Fibroblast of skin of left quadriceps (primary cell): ENCODE measurements around the gene P4HA2.

Experiments used
- DNase-seq, 2 experiments: peaks; one replicate each; pipeline ENCODE4 v3.0.0-alpha.2; 2013; ENCODE audit warnings: low read depth in 2 of 2

P4HA2 gene

GRCh38 chr5:132227485-132228240 is at the start of gene P4HA2:
Gene P4HA2 (minus strand): TSS chr5:132227853. CDS start chr5:132218626, 9,227 bp downstream.
- DNase-seq = peak; percentile 39 to 50

- no peak for DNase-seq
Observed at GRCh38 chr5:132277256-132277655, 49.6 kb upstream of the P4HA2 start.

GRCh38 chr5:132275367-132276220 is 47.9 kb upstream of the P4HA2 start:
- no peak for DNase-seq

GRCh38 chr5:132274050-132274792 is 46.6 kb upstream of the P4HA2 start:
- no peak for DNase-seq

GRCh38 chr5:132273631-132274030 is 46.0 kb upstream of the P4HA2 start:
- DNase-seq = no peak

- no peak for DNase-seq
Observed at GRCh38 chr5:132272311-132273210, 44.9 kb upstream of the P4HA2 start.

GRCh38 chr5:132271251-132272246 is 43.9 kb upstream of the P4HA2 start:
- DNase-seq = no peak

- DNase-seq = no peak
Observed at GRCh38 chr5:132270706-132271105, 43.1 kb upstream of the P4HA2 start.

GRCh38 chr5:132270335-132270665 is 42.6 kb upstream of the P4HA2 start:
- DNase-seq = no peak

GRCh38 chr5:132269635-132270334 is 42.1 kb upstream of the P4HA2 start:
- no peak for DNase-seq

GRCh38 chr5:132268769-132269551 is 41.3 kb upstream of the P4HA2 start:
- DNase-seq = peak in 1 of 2 experiments; percentile 63

- no peak for DNase-seq
Observed at GRCh38 chr5:132267931-132268768, 40.5 kb upstream of the P4HA2 start.

GRCh38 chr5:132267166-132267739 is 39.6 kb upstream of the P4HA2 start:
- no peak for DNase-seq

GRCh38 chr5:132266836-132267160 is 39.1 kb upstream of the P4HA2 start:
- no peak for DNase-seq

GRCh38 chr5:132266031-132266835 is 38.6 kb upstream of the P4HA2 start:
- DNase-seq = no peak

- peak; percentile 88 to 89 for DNase-seq
Observed at GRCh38 chr5:132265336-132266030, 37.8 kb upstream of the P4HA2 start.
